HepG2 (cell line): ENCODE results near the gene VPS11. TPM values are rescaled to one million over a fixed set of nuclear protein-coding genes. Genes with fewer than 3 reads are reported as not detected.
A peak's percentile ranks its signal among the peaks of the same experiment; 100 is the strongest.

Experiments
- ARID4A ChIP-seq: sonication (generic); formaldehyde crosslinking; IDR thresholded peaks from 2 replicates; pipeline ENCODE4 v1.5.0; 2020; ENCODE audit warnings: mild to moderate bottlenecking, missing genetic modification reagents, borderline replicate concordance
- ATF3 ChIP-seq: sonication (generic); formaldehyde crosslinking; IDR thresholded peaks from 2 replicates; pipeline ENCODE4 v1.4.0; 2020; ENCODE audit warnings: missing genetic modification reagents
- BCL6 ChIP-seq: IDR thresholded peaks from 2 replicates; pipeline ENCODE4 v1.6.1; 2016; ENCODE audit warnings: missing genetic modification reagents, missing compliant biosample characterization
- EED ChIP-seq: sonication (generic); formaldehyde crosslinking; IDR thresholded peaks from 2 replicates; pipeline ENCODE4 v1.5.0; 2020; ENCODE audit warnings: mild to moderate bottlenecking, missing genetic modification reagents
- EP300 ChIP-seq, 3 experiments: sonication (generic) in 1 of 3; formaldehyde crosslinking in 1 of 3; IDR thresholded peaks; 2 replicates each; pipeline versions ENCODE4 v1.5.1 to v1.6.1; 2011 to 2020; ENCODE audit warnings: low read depth in 2 of 3, low read length in 2 of 3, borderline replicate concordance in 1 of 3, improper control_type of control experiment in 1 of 3, mild to moderate bottlenecking in 1 of 3, missing genetic modification reagents in 1 of 3, moderate library complexity in 1 of 3
- FOXA3 ChIP-seq: IDR thresholded peaks from 2 replicates; pipeline ENCODE4 v1.6.1; 2016; ENCODE audit warnings: missing genetic modification reagents, missing compliant biosample characterization
- FOXP1 ChIP-seq, 2 experiments: fragments of 450-650 bp in 1 of 2; IDR thresholded peaks; 2 replicates each; pipeline ENCODE4 v1.6.1; 2017 to 2018; ENCODE audit warnings: antibody characterized with exemption in 1 of 2
- KAT7 ChIP-seq: IDR thresholded peaks from 2 replicates; pipeline ENCODE4 v1.6.1; 2018; ENCODE audit warnings: borderline replicate concordance, missing compliant biosample characterization
- PAWR ChIP-seq: sonication (generic); formaldehyde crosslinking; IDR thresholded peaks from 2 replicates; pipeline ENCODE4 v1.4.0; 2020; ENCODE audit warnings: missing genetic modification reagents, mild to moderate bottlenecking, borderline replicate concordance
- SMYD3 ChIP-seq: sonication (generic); formaldehyde crosslinking; IDR thresholded peaks from 2 replicates; pipeline ENCODE4 v1.8.1; 2023; ENCODE audit warnings: mild to moderate bottlenecking, missing genetic modification reagents
- SP4 ChIP-seq: sonication (generic); formaldehyde crosslinking; IDR thresholded peaks from 2 replicates; pipeline ENCODE4 v1.8.1; 2023; ENCODE audit warnings: mild to moderate bottlenecking, missing genetic modification reagents
- TAF15 ChIP-seq: fragments of 200-400 bp; formaldehyde crosslinking; IDR thresholded peaks from one replicate; pipeline ENCODE4 v1.6.1; 2018; ENCODE audit warnings: mild to moderate bottlenecking, low read depth, low read length; ENCODE audit not compliant: poor library complexity, severe bottlenecking
- TOE1 ChIP-seq: sonication (generic); formaldehyde crosslinking; IDR thresholded peaks from 2 replicates; pipeline ENCODE4 v1.4.0; 2020; ENCODE audit warnings: mild to moderate bottlenecking, missing genetic modification reagents
- U2AF2 ChIP-seq: fragments of 200-400 bp; formaldehyde crosslinking; IDR thresholded peaks from 2 replicates; pipeline ENCODE4 v1.6.1; 2017; ENCODE audit warnings: low read depth, mild to moderate bottlenecking, low read length
- ZBTB4 ChIP-seq: sonication (generic); formaldehyde crosslinking; IDR thresholded peaks from 2 replicates; pipeline ENCODE4 v1.4.0; 2020; ENCODE audit warnings: missing genetic modification reagents, mild to moderate bottlenecking, borderline replicate concordance
- ZFP1 ChIP-seq: IDR thresholded peaks from 2 replicates; pipeline ENCODE4 v1.6.1; 2016
- ZNF260 ChIP-seq: sonication (generic); formaldehyde crosslinking; IDR thresholded peaks from 2 replicates; pipeline ENCODE4 v1.4.0; 2020; ENCODE audit warnings: missing genetic modification reagents, low read depth, mild to moderate bottlenecking, borderline replicate concordance
- ZNF589 ChIP-seq: sonication (generic); formaldehyde crosslinking; conservative IDR thresholded peaks from 2 replicates; pipeline ENCODE4 v1.8.0; 2022; ENCODE audit warnings: mild to moderate bottlenecking, moderate library complexity, missing genetic modification reagents
- ZNF616 ChIP-seq: sonication (generic); formaldehyde crosslinking; IDR thresholded peaks from 2 replicates; pipeline ENCODE4 v1.5.0; 2020; ENCODE audit warnings: low read depth, mild to moderate bottlenecking, missing genetic modification reagents
- ZNF780A ChIP-seq: sonication (generic); formaldehyde crosslinking; IDR thresholded peaks from 2 replicates; pipeline ENCODE4 v1.8.0; 2022; ENCODE audit warnings: mild to moderate bottlenecking, missing genetic modification reagents, moderate library complexity
- polyA plus RNA-seq, 8 experiments: library from polyadenylated mRNA; depleted of rRNA in 3 of 8; stranded (reverse) in 7 of 8; unstranded in 1 of 8; fragments of >200 nt; fragmentation: Illumina TruSeq in 4 of 8; extraction: Trizol in 4 of 8; gene quantifications; 2 replicates each; pipeline versions ENCODE4 v1.2.1 to v1.2.3, GENCODE V29; 2011 to 2016; ENCODE audit warnings: low read depth in 4 of 8, missing spikeins in 1 of 8, mixed read lengths in 1 of 8; ENCODE audit not compliant: insufficient read depth in 1 of 8
- total RNA-seq, 5 experiments: library from RNA; depleted of rRNA; stranded (reverse); fragments of >200 nt; fragmentation: Illumina TruSeq; extraction: Trizol; gene quantifications; 2 replicates each; pipeline ENCODE4 v1.2.3, GENCODE V29; 2016; ENCODE audit warnings: low read depth in 1 of 5

VPS11 gene
- total and polyA plus RNA-seq, 2 of the 13 experiments (the other 11 are each of a cell fraction or from before 2014, with no cell fraction given) = 13.7 to 21.6 TPM

GRCh38 chr11:119024430-119025098 is 43.1 kb upstream of the VPS11 start (continued):
- TF ChIP-seq ZBTB4 (CRISPR knock-in tag) (0 out of 2 replicates have a peak, but pooled peaks have one; percentile 41), ARID4A (CRISPR knock-in tag) (peak; percentile 58; the same call in 1 of the 2 replicates), ZFP1 (CRISPR knock-in tag) (no peak), FOXA3 (CRISPR knock-in tag) (no peak), SMYD3 (CRISPR knock-in tag) (no peak), EED (CRISPR knock-in tag) (no peak), PAWR (CRISPR knock-in tag) (no peak), KAT7 (CRISPR knock-in tag) (no peak), EP300 (IDR thresholded peaks at IDR 0.05; ENCODE audit: low read depth in 2 of 2, low read length in 2 of 2) (no peak), EP300 (CRISPR knock-in tag; IDR thresholded peaks at IDR 0.05; ENCODE audit: borderline replicate concordance) (no peak), ATF3 (CRISPR knock-in tag) (no peak), TAF15 (no peak), FOXP1 (IDR thresholded peaks at IDR 0.05) (no peak), FOXP1 (CRISPR knock-in tag; IDR thresholded peaks at IDR 0.05) (no peak), ZNF780A (no peak), SP4 (CRISPR knock-in tag) (no peak), BCL6 (CRISPR knock-in tag) (no peak), ZNF260 (CRISPR knock-in tag) (no peak), U2AF2 (no peak), TOE1 (CRISPR knock-in tag) (no peak), ZNF616 (CRISPR knock-in tag) (no peak), ZNF589 (CRISPR knock-in tag) (no peak)
